Measurements from ENCODE around the gene TH.

DNA sequence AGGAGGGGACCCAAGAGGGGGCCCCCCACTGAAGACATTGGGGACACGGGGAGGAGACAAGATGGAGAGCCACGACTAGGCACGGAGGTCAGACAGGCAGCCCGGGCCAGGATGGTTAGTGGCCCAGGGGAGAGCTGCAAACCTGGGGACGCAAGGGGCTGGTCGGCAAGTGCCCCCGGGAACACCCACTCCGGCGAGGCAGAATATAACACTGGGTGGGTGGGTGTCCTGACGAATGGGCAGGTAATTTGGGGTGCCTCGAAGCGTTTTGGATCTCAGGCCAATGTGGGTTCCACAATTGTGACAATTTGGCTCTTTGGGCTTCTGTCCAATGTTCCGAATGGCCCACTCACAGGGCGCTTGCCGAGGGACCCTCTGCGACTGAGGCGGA, 42.3 kb downstream of the TH start:
- TF ChIP-seq POLR2A (IDR thresholded peaks at IDR 0.05; ENCODE audit: low read depth, low read length): no peak
- TF ChIP-seq POLR2AphosphoS5 (IDR thresholded peaks at IDR 0.05; ENCODE audit: low read depth, low read length): no peak
